Hepatocyte (in vitro differentiated cells): ENCODE measurements around the gene SYNPO2. TPM values are rescaled to one million over a fixed set of nuclear protein-coding genes. Genes with fewer than 3 reads are reported as not detected.

Source experiments
- DNase-seq: peaks from one replicate; pipeline ENCODE4 v3.0.0-alpha.2; 2016; ENCODE audit warnings: low spot score
- H2AFZ ChIP-seq: fragments of 200-600 bp; sonication (generic); 2 replicates; pipeline ENCODE4 v1.6.0; 2016; ENCODE audit warnings: antibody characterized with exemption, mild to moderate bottlenecking
- H3K27ac ChIP-seq: fragments of 200-600 bp; sonication (generic); 2 replicates; pipeline ENCODE4 v1.5.1; 2016; ENCODE audit warnings: mild to moderate bottlenecking
- H3K27me3 ChIP-seq: fragments of 200-600 bp; sonication (generic); 2 replicates; pipeline ENCODE4 v1.6.1; 2016
- H3K36me3 ChIP-seq: fragments of 200-600 bp; sonication (generic); replicated peaks from 2 replicates; pipeline ENCODE4 v1.5.1; 2016; ENCODE audit warnings: low read depth; ENCODE audit not compliant: insufficient read depth
- H3K4me1 ChIP-seq: fragments of 200-600 bp; sonication (generic); 2 replicates; pipeline ENCODE4 v1.5.1; 2016; ENCODE audit warnings: mild to moderate bottlenecking, moderate library complexity; ENCODE audit not compliant: insufficient read depth
- H3K4me2 ChIP-seq: fragments of 200-600 bp; sonication (generic); 2 replicates; pipeline ENCODE4 v1.6.0; 2016
- H3K4me3 ChIP-seq: fragments of 200-600 bp; sonication (generic); 2 replicates; pipeline ENCODE4 v1.5.1; 2016; ENCODE audit warnings: mild to moderate bottlenecking
- H3K79me2 ChIP-seq: fragments of 200-600 bp; sonication (generic); 2 replicates; pipeline ENCODE4 v1.6.0; 2017; ENCODE audit warnings: mild to moderate bottlenecking
- H3K9me2 ChIP-seq: fragments of 200-600 bp; sonication (generic); replicated peaks from 2 replicates; pipeline ENCODE4 v1.6.0; 2017; ENCODE audit warnings: mild to moderate bottlenecking; ENCODE audit not compliant: insufficient read depth
- H3K9me3 ChIP-seq: fragments of 200-600 bp; sonication (generic); 2 replicates; pipeline ENCODE4 v1.5.1; 2016; ENCODE audit warnings: low read depth, mild to moderate bottlenecking
- H4K20me1 ChIP-seq: fragments of 200-600 bp; sonication (generic); 2 replicates; pipeline ENCODE4 v1.6.0; 2016; ENCODE audit warnings: mild to moderate bottlenecking; ENCODE audit not compliant: insufficient read depth, poor library complexity, severe bottlenecking
- CTCF ChIP-seq: fragments of 200-600 bp; sonication (generic); IDR thresholded peaks from 2 replicates; pipeline ENCODE4 v1.5.1; 2016; ENCODE audit warnings: antibody characterized with exemption, mild to moderate bottlenecking; ENCODE audit not compliant: poor library complexity
- EZH2 ChIP-seq: fragments of 200-600 bp; sonication (generic); IDR thresholded peaks from 2 replicates; pipeline ENCODE4 v1.6.1; 2016; ENCODE audit warnings: antibody characterized with exemption, mild to moderate bottlenecking, borderline replicate concordance
- EZH2phosphoT487 ChIP-seq: fragments of 200-600 bp; sonication (generic); IDR thresholded peaks from one replicate; pipeline ENCODE4 v1.6.1; 2018; ENCODE audit warnings: antibody characterized with exemption, mild to moderate bottlenecking, low read depth, moderate library complexity; ENCODE audit not compliant: unreplicated experiment, severe bottlenecking
- WGBS: methylation state at CpG from one replicate; pipeline ENCODE4 v1.1.6; 2016; ENCODE audit warnings: low lambda C conversion rate; ENCODE audit errors: missing lambda C conversion rate; 5-methylcytosine and 5-hydroxymethylcytosine counted together
- polyA plus RNA-seq: library from polyadenylated mRNA; unstranded; fragments of >200 nt; fragmentation: Nextera tagmentation; extraction: Ambion mirVana; gene quantifications from 2 replicates; pipeline ENCODE4 v1.2.1, GENCODE V29; 2016
- total RNA-seq: library from RNA; depleted of rRNA; stranded (reverse); fragments of >200 nt; gene quantifications from 2 replicates; pipeline ENCODE4 v1.2.3, GENCODE V29; 2014

The SYNPO2 gene
- total and polyA plus RNA-seq, 2 experiments from 2014 or later, result 3.5 to 12.6 TPM

GRCh38 chr4:118879409-118879808 lies 9.2 kb upstream of the SYNPO2 start:
- no peak overlapping the region for H2AFZ ChIP-seq
- H3K79me2 ChIP-seq, result no peaks in the 10 kb centered on the region
- H3K27ac ChIP-seq, result no peak overlapping the region
- H3K4me1 ChIP-seq, result no peaks in the 10 kb centered on the region
- no peak for TF ChIP-seq CTCF
- TF ChIP-seq EZH2, result no peak
- TF ChIP-seq EZH2phosphoT487, result no peak
- no peaks in the 10 kb centered on the region for H3K27me3 ChIP-seq
- no peak for DNase-seq
- H3K4me2 ChIP-seq, result no peak overlapping the region
- H3K36me3 ChIP-seq, result no peaks in the 10 kb centered on the region
- no peak overlapping the region for H3K4me3 ChIP-seq
- H3K9me2 ChIP-seq, result no peaks in the 10 kb centered on the region
- no peaks in the 10 kb centered on the region for H3K9me3 ChIP-seq
- WGBS, result 86% methylated on average over 7 of the region's 7 CpGs
- H4K20me1 ChIP-seq, result no peaks in the 10 kb centered on the region

- H2AFZ ChIP-seq, result no peak overlapping the region
- no peaks in the 10 kb centered on the region for H3K9me3 ChIP-seq
- TF ChIP-seq CTCF (no peak), EZH2 (no peak), EZH2phosphoT487 (no peak)
- H3K36me3 ChIP-seq, result no peaks in the 10 kb centered on the region
- no peaks in the 10 kb centered on the region for H3K9me2 ChIP-seq
- H3K4me2 ChIP-seq, result no peak overlapping the region
- no peak overlapping the region for H3K4me3 ChIP-seq
- H3K27ac ChIP-seq, result no peak overlapping the region
- H3K27me3 ChIP-seq, result no peaks in the 10 kb centered on the region
- no peaks in the 10 kb centered on the region for H4K20me1 ChIP-seq
- H3K79me2 ChIP-seq, result no peaks in the 10 kb centered on the region
- no peak for DNase-seq
- H3K4me1 ChIP-seq, result no peaks in the 10 kb centered on the region
- WGBS, result 70% methylated on average over 12 of the region's 12 CpGs
These were observed 7.0 kb upstream of the SYNPO2 start for GRCh38 chr4:118881512-118882146.

- Histone ChIP-seq H4K20me1 (no peaks in the 10 kb centered on the region), H3K27me3 (peaks cover 3% of the 10 kb centered on the region), H3K9me2 (no peaks in the 10 kb centered on the region), H3K27ac (no peak overlapping the region), H3K9me3 (no peaks in the 10 kb centered on the region), H2AFZ (no peak overlapping the region), H3K4me2 (no peak overlapping the region), H3K79me2 (no peaks in the 10 kb centered on the region), H3K36me3 (no peaks in the 10 kb centered on the region), H3K4me1 (no peaks in the 10 kb centered on the region), H3K4me3 (no peak overlapping the region)
- WGBS, result 78% methylated on average over 1 of the region's 1 CpG
- no peak for DNase-seq
- TF ChIP-seq CTCF (peak; percentile 8), EZH2phosphoT487 (no peak), EZH2 (no peak)
These were observed 4.8 kb upstream of the SYNPO2 start for GRCh38 chr4:118883861-118884260.

- H2AFZ ChIP-seq, result no peak overlapping the region
- H3K9me3 ChIP-seq, result no peaks in the 10 kb centered on the region
- no peak for DNase-seq
- H3K79me2 ChIP-seq, result no peaks in the 10 kb centered on the region
- no peak for TF ChIP-seq EZH2
- no peak for TF ChIP-seq EZH2phosphoT487
- TF ChIP-seq CTCF, result no peak
- H3K9me2 ChIP-seq, result no peaks in the 10 kb centered on the region
- no peaks in the 10 kb centered on the region for H3K4me1 ChIP-seq
- H4K20me1 ChIP-seq, result no peaks in the 10 kb centered on the region
- no peak overlapping the region for H3K4me2 ChIP-seq
- H3K27me3 ChIP-seq, result peaks cover 3% of the 10 kb centered on the region
- no peak overlapping the region for H3K4me3 ChIP-seq
- no peaks in the 10 kb centered on the region for H3K36me3 ChIP-seq
- H3K27ac ChIP-seq, result no peak overlapping the region
- 77% methylated on average over 3 of the region's 3 CpGs for WGBS
These were observed 3.9 kb upstream of the SYNPO2 start for GRCh38 chr4:118884716-118885115.
